GM19455 (cell line): ENCODE measurements around the gene ANKRD27.

Experiments used
- ATAC-seq: cut with Tn5 transposase; IDR thresholded peaks from one replicate; pipeline ENCODE4 v1.9.1; 2021; ENCODE audit not compliant: unreplicated experiment

Gene ANKRD27

DNA sequence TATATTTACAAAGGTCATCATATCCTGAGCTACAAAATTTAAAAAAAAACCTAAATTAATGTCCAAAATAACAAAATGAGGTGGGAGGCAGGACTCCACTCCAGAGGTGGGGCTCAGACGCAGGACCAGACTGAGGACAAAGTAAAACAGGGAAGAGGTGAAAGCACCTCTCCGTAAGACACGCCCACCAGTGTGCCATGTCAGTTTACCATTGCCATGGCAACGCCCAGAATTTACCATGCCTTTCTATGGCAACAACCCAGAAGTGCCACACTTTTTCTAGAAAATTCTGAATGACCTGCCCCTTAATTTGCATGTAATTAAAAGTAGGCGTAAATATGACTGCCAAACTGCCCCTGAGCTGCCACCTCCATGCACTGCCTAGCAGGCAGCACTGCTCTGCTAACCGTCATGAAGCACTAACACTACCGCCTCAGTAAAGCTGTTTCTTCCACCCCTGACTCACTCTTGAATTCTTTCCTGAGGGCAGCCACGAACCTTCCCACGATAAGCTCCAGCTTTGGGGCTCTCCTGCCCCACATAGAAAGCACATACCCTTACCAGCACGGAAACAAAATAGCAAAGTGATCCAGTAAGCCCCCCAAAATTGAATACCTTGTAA, 116.3 kb downstream of the ANKRD27 start:
- no peak for ATAC-seq

DNA sequence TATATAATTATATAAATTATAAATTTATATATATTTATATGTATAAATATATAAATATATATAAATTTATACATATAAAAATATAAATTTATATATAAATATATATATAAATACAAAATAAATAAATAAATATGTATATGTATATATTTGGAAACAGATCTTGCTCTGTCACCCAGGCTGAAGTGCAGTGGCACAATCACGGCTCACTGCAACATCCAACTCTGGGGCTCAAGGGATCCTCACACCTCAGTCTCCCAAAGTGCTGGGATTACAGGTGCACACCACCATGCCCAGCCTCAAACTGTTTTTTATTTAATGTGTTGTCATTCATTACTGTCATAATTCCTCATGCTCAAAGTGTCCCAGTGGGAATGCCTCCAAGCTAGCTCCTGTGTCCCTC, 119.2 kb downstream of the ANKRD27 start:
- ATAC-seq: no peak

DNA sequence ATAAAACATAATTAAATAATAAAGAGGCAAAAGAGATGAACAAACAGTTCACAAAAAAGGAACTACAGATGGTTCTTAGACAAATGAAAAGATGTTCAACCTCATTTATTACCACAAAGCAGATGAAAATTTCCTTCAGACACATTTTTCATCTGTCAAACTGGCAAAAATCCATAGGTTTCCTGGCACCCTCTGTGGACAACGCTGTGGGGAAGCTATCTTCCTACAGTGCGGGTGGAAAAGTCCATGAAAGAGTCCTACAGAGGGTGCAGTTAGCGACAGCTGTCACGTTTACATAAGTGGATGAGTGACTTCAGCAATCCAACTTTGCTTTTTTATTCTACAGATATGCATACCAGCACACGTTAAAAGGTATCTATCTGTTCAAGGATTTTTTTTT, 124.3 kb downstream of the ANKRD27 start:
- ATAC-seq: no peak
